HG03097 (cell line): ENCODE measurements around the gene SLC29A1.
A peak's percentile ranks its signal among the peaks of the same experiment; 100 is the strongest.

Experiments used
- ATAC-seq: cut with Tn5 transposase; IDR thresholded peaks from one replicate; pipeline ENCODE4 v1.9.1; 2021; ENCODE audit not compliant: unreplicated experiment, low FRiP score

SLC29A1 gene

GRCh38 chr6:44264154-44265006 is 41.0 kb downstream of the SLC29A1 start:
- ATAC-seq: no peak

DNA sequence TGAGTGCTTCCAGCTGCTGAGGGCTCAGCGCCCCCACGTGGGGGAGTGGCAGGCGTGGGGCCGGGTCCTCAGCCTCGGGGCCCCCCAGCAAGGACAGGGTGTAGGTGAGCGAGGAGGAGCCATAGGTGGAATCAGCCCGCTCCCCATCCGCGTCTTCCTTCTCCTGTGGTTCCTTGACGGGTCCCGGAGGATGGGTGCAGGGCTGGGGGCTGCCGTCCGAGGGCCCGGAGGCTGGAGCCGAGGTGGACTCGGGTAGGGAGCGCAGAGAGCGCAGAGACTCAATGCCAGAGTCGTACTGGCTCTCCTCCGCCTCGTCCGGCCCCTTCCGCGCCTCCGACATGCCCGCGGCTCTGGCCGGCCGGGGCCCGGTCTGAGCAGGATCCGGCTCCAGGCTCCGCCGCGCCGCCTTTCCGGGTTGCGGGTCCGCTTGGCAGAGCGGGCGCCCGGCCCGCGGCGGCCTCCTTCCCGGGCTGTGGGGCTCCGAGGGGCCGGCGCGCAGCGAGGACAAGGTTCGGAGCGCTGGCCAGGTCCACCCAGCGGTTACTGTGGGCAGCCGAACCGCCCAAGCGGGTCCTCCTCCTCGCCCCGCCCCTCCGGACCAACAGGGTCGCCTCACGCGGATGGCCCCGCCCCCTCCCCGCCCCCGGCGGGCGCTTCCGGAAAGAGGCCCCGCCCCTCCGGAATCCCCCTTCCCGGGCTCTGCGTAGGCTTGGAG is 41.8 kb downstream of the SLC29A1 start, which contains the start of gene NFKBIE:
NFKBIE (minus strand) TSS at position 545 of the 715 bp plus-strand sequence; CDS start at position 340, 205 bp downstream.
- ATAC-seq: peak; percentile 34

DNA sequence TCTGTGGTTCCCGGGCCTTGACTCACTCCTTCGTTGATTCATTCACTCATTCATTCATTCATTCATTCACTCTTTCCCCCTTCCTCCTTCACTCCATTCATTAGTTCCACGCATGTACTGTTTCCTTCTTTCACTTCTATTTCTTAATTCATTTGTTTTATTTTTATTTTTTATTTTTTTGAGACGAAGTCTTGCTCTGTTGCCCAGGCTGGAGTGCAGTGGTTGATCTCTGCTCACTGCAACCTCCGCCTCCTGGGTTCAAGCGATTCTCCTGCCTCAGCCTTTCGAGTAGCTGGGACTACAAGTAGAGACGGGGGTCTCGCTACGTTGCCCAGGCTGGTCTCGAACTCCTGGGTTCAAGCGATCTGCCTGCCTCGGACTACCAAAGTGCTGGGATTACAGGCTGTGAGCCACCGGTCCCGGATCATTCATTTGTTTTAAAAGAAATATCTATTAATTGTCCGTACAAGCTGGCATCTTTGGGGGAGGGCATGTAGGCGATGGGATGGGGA is 42.4 kb downstream of the SLC29A1 start:
- no peak for ATAC-seq

DNA sequence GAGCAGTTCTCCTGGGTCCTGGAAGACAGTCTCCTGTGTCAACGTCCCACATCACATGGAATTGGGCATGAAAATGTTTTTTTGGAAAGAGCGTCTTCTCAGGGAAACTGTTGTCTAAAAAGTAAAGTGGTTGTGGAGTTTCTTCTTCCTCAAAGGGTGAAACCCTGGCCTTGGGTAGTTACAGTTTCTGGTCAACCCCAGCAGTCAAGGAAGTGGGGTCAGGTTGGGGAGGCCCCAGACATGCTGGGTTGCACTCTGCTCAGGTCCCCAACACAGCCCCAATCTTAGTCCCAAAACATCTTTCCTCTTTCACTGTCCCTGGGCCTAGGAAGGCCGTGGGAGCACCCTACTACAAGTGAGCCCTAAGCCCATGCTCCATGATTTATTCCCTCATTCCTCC is 43.0 kb downstream of the SLC29A1 start:
- no peak for ATAC-seq

- no peak for ATAC-seq
These were observed 43.9 kb downstream of the SLC29A1 start for GRCh38 chr6:44267252-44267651.

DNA sequence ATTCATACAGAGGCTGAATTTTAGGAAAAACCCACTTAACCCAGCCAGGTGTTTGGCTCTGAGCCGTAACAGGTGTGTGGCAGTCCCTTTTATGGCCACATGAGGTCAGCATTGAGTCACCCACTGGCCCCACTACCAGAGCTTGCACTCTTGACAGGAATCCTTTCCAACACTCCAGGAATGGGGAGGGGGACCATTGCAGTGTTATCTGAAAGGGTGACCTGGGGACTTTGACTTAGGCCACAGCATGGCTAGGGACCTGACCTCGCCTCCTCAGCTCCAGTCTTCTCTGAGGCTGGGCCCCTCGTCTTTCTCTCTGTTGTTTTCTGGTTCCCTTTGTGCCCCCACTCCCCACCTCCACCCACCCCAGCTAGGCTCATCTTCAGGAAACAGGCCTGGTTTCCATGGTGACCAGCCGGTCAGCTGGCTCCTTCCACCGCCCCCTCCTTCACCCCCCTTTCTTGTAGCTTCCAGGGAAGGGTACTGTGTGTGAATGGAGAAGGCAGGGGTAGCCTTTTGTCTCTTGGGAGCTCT is 44.8 kb downstream of the SLC29A1 start:
- ATAC-seq: no peak

DNA sequence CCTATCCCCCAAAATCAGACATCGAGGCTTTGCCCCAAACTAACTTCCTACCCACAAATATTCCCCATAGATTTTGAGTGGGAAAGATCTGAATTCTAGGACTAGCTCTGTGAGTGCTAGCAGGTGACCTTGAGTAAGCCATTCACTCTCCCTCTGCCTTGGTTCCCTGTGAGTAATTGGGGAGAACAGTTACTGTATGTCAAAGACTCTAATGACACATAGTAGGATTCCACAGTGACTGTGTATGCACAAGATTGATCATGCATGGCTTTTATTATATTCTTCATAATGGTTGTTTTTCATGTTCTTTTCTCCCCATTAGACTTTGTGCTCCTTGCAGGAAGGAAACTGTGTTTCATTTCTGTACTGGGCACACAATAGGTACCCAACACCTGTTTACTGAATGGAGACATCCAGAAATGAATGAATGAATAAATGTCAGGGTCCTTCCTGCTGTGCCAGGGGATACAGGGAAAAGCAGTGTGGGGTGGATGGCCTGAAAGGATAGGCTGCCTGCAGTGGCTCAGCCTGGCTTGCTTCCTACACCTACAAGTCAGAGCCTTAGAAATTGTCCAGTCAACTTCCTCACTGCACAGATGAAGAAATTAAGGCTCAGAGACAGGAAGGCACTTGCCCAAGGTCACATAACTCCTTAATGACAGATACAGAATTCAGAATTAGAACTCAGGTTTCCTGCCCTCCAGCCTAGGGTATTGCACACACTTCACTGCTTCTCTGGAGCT is 46.0 kb downstream of the SLC29A1 start:
- no peak for ATAC-seq

GRCh38 chr6:44269921-44270525 is 46.6 kb downstream of the SLC29A1 start, which contains the start of gene TMEM151B:
TSS of gene TMEM151B (plus strand) at chr6:44270450. CDS start at chr6:44270743, 293 bp downstream.
- no peak for ATAC-seq

GRCh38 chr6:44270526-44271405 is 47.4 kb downstream of the SLC29A1 start:
- ATAC-seq: no peak

DNA sequence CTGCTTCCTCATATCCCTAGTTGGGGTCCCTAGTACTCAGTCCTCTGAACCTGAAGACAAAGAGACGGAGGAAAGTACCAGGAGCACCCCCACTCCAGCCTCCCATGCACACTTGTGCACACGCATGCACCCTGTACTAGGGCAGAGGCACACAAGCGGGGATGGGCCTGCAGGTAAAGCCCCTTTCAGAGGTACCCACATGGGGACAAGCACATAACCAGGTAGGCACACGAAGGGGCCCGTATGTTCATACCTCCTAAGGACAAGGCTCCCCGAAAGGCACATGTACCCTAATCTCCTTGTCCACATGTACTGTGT is 48.0 kb downstream of the SLC29A1 start:
- no peak for ATAC-seq

DNA sequence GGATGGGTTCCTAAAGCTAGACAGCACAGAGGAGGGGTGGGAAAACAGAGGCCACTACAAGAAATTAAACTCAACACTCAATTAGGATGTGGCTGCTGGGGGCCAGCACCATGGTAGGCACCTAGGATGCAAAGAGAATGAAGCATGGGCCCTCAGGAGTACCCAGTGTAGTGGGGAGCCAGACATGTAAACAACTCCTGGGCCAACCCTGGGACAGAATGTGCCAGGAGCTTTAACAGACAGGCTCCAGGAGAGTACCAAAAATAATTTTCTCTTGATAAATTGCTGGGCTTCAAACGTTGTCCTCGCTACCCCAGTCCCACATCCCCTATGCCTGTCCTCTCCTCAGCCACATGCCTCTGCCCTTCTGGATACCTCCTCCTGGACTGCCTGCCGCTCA is 48.5 kb downstream of the SLC29A1 start:
- ATAC-seq: no peak

- no peak for ATAC-seq
These were observed 49.1 kb downstream of the SLC29A1 start for GRCh38 chr6:44272529-44272928.

DNA sequence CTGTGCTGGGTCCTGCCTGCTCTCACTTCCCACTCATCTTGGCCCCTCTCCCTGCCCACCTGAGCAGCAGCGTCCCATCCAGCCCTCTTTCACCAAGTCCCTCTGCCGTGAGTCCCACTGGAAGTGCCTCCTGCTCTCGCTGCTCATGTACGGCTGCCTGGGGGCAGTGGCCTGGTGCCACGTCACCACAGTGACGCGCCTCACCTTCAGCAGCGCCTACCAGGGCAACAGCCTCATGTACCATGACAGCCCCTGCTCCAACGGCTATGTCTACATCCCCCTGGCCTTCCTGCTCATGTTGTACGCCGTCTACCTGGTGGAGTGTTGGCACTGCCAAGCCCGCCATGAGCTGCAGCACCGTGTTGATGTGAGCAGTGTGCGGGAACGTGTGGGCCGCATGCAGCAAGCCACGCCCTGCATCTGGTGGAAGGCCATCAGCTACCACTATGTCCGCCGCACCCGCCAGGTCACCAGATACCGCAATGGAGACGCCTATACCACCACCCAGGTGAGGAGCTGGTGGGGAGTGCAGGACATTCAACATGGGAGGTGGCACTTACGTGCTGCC is 49.7 kb downstream of the SLC29A1 start:
- ATAC-seq: no peak

- no peak for ATAC-seq
These were observed 50.2 kb downstream of the SLC29A1 start for GRCh38 chr6:44273617-44274016.

DNA sequence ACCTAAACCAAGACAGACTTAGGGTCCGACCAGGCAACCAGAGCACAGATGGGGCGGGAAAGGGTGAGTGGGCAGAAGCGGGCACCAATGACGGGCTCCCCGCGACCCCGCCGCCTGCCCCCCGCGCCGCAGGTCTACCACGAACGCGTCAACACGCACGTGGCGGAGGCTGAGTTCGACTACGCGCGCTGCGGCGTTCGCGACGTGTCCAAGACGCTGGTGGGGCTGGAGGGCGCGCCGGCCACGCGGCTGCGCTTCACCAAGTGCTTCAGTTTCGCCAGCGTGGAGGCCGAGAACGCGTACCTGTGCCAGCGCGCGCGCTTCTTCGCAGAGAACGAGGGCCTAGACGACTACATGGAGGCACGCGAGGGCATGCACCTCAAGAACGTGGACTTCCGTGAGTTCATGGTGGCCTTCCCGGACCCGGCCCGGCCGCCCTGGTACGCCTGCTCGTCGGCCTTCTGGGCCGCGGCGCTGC is 51.9 kb downstream of the SLC29A1 start:
- ATAC-seq: no peak

DNA sequence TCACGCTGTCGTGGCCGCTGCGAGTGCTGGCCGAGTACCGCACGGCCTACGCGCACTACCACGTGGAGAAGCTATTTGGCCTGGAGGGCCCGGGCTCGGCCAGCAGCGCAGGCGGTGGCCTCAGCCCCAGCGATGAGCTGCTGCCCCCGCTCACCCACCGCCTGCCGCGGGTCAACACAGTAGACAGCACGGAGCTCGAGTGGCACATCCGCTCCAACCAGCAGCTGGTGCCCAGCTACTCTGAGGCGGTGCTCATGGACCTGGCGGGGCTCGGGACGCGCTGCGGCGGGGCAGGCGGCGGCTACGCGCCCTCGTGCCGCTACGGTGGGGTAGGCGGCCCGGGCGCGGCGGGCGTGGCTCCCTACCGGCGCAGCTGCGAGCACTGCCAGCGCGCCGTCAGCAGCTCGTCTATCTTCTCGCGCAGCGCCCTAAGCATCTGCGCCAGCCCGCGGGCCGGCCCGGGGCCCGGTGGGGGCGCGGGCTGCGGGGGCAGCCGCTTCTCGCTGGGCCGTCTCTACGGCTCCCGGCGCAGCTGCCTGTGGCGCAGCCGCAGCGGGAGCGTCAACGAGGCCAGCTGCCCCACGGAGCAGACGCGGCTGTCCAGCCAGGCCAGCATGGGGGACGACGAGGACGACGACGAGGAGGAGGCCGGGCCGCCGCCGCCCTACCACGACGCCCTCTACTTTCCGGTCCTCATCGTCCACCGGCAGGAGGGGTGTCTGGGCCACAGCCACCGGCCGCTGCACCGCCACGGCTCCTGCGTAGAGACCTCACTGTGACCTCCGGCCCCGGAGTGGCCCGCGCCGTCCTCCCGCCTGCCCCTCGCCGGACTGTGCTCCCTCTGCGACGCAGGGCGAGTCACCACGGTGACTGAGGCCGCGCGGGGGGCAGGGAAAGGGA is 52.6 kb downstream of the SLC29A1 start:
- no peak for ATAC-seq

- no peak for ATAC-seq
These were observed 53.6 kb downstream of the SLC29A1 start for GRCh38 chr6:44276667-44277640.
